HG03460 (cell line): ENCODE results near the gene CNN2.

Experiments
- ATAC-seq: cut with Tn5 transposase; IDR thresholded peaks from one replicate; pipeline ENCODE4 v1.9.1; 2021; ENCODE audit not compliant: unreplicated experiment

Gene CNN2

DNA sequence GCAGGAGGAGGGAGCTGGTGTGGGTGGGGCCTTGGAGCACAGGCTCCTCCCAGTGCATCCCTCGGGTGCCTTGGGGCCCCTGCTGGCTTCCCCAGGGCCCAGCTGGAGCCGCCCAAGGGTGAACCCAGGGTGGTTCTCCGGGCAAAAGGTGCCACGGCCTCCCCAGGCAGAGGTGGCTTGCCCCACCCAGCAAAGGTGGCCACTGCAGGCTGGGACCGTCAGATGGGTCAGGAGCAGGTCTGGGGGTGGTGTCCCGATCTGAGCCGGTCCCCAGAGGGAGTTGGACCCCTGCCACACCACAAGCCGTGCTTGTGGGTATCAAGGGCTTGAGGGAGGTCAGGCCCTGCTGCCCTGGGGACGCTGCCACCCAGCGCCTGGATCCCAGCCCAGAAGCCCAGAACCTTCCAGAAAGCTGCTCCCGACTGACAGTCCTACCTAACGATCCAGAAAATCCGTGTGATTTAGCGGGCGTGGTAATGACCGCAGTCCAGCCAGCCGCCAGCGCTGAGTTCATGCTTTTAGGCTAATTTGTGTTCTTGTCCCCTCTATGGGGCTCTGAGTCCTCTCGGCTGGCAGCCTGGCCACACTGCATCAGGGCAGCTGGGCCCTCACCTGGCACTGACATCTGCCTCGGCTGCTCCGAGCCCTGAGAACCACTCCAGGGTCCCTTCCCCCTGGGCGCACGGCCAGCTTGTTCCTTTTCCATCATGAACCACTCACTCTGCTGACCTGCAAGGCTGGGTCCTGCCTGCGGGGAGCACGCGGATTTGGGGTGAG is 31.2 kb upstream of the CNN2 start:
- ATAC-seq, result no peak

- ATAC-seq, result no peak
Measured at GRCh38 chr19:996051-996838, 30.2 kb upstream of the CNN2 start.

DNA sequence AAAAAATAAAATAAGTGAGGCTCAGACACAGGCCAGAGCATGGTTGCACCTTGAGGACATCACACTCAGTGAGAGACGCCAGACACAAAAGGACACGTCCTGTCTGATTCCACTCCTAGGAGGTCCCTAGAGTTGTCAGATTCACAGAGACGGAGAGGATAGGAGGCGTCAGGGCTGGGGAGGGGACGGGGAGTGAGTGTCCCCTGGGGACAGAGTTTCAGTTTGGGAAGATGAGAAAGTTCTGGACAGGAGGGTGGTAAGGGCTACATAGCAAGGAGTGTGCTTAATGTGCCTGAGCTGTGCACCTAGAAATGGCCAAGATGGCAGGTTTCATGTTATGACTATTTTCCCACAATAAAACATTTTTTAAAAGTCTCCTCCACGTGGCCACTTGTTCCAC is 28.3 kb upstream of the CNN2 start:
- no peak for ATAC-seq

- no peak for ATAC-seq
Measured at GRCh38 chr19:999379-999719, 27.1 kb upstream of the CNN2 start.

- no peak for ATAC-seq
Measured at GRCh38 chr19:1000095-1000494, 26.3 kb upstream of the CNN2 start, which contains the start of gene GRIN3B. TSS of gene GRIN3B (plus strand) at chr19:1000419. CDS start at chr19:1000438, 19 bp downstream.

DNA sequence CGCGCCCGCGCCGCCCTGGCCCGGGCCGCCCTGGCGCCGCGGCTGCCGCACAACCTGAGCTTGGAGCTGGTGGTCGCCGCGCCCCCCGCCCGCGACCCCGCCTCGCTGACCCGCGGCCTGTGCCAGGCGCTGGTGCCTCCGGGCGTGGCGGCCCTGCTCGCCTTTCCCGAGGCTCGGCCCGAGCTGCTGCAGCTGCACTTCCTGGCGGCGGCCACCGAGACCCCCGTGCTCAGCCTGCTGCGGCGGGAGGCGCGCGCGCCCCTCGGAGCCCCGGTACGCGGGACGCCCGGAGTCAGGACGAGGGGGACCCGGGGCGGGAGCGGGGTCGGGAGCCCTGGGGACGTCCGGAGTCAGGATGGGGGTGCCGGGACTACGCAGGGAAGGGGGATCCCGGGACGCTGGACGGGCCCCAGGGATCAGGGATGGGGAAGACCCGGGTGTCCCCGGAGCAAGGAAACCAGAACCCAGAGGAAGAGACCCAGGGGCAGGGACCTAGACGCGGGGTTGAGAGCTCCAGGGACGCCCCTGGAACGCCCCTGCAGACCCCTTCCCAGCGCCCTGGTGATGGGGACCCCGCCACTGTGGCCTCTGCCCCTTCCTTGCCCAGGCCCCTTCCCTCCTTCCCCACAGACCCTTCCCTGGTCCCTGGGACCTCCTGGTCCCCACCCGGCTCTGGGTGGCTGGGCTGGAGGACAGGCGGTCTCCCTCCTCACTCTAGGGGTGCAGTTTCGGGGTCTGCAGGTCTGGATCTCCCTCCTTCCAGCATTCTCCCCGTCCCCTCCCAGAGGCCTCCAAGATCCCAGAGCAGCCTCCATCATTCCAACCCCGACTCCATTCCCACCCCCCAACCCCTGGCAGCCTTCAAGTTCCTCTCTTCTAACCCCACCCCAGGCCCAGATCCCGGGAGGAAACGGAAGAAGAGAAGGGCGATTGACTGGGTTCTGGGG is 25.5 kb upstream of the CNN2 start:
- ATAC-seq, result no peak

DNA sequence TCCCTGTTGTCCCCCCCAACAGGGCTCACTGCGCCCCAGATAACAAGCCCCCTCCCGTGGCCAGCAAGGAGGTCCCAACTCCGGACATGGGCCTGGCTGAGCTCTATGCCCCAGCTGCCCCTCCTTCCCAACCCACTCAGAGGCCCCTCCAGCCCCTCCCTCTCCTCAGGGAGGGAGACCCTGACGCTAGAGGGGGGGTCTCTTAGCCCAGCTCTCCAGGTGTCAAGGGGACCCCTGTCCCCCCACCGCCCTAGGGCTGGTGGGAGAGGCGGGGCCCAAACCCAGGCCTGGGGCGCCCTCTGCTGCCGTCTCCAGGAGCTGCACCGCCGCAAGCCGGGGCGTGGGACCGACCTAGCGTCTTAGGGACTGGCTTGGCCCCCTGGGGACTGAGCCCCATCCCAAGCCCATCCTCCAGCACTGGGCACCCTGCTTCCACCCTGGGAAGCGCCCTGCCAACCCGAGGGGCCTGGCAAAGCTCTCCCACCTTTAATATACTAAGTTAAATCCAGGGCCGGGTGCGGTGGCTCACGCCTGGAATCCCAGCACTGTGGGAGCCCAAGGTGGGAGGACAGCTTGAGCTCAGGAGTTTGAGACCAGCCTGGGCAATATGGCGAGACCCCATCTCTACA is 24.8 kb upstream of the CNN2 start:
- ATAC-seq, result no peak

GRCh38 chr19:1002600-1002999 is 23.8 kb upstream of the CNN2 start:
- no peak for ATAC-seq

DNA sequence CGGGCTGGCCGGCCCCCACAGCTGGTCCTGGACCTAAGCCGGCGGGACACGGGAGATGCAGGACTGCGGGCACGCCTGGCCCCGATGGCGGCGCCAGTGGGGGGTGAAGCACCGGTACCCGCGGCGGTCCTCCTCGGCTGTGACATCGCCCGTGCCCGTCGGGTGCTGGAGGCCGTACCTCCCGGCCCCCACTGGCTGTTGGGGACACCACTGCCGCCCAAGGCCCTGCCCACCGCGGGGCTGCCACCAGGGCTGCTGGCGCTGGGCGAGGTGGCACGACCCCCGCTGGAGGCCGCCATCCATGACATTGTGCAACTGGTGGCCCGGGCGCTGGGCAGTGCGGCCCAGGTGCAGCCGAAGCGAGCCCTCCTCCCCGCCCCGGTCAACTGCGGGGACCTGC is 23.1 kb upstream of the CNN2 start:
- ATAC-seq, result no peak

DNA sequence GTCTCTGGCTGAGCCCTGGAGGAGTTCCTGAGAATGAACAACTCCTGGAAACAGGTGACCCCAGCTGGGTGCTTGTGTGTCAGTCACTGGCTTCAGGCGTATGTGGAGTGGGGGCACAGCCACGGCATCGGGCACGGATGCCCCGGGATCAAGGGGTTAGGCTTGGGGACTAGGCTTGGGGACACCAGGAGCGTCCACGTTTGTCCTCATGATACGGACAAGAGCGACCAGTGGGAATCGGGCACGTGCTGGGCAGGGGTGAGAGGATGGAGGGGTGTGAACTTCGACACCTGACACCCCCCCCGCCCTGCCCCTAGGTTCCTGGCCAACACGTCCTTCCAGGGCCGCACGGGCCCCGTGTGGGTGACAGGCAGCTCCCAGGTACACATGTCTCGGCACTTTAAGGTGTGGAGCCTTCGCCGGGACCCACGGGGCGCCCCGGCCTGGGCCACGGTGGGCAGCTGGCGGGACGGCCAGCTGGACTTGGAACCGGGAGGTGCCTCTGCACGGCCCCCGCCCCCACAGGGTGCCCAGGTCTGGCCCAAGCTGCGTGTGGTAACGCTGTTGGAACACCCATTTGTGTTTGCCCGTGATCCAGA is 22.1 kb upstream of the CNN2 start:
- no peak for ATAC-seq

GRCh38 chr19:1004803-1005664 is 21.4 kb upstream of the CNN2 start:
- ATAC-seq, result no peak

DNA sequence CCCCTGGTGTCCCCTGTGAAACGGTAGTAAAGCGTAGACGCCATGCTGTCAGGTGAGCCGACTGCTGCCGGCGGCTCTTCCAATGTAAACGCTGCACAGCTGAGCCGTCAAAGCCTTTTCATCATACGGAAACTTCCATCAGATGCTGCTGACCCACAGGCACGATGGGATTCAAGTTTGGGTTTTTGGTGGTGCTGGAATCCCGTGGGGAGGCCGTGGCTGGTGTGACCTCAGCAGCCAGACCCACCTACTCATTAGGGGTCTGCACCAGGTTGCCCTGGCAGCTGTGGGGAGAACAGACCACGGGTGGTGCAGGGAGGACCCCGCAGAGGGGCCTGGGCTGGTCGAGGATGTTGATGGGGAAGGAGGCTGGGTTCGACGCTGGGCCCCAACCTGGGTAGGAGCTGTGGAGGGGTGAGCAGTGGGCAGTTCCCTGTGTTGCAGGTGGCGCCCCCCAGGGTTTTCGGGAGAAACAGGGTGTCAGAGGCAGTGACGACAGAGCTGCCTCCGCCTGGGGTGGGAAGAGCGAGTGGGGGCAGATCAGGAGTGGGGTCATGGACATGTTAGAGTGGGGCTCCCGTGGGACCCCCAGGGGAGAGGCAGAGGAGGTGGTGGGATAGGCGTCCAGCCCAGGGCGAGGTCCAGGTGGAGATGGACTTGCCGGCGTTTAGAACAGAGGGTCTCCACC is 19.6 kb upstream of the CNN2 start:
- no peak for ATAC-seq

DNA sequence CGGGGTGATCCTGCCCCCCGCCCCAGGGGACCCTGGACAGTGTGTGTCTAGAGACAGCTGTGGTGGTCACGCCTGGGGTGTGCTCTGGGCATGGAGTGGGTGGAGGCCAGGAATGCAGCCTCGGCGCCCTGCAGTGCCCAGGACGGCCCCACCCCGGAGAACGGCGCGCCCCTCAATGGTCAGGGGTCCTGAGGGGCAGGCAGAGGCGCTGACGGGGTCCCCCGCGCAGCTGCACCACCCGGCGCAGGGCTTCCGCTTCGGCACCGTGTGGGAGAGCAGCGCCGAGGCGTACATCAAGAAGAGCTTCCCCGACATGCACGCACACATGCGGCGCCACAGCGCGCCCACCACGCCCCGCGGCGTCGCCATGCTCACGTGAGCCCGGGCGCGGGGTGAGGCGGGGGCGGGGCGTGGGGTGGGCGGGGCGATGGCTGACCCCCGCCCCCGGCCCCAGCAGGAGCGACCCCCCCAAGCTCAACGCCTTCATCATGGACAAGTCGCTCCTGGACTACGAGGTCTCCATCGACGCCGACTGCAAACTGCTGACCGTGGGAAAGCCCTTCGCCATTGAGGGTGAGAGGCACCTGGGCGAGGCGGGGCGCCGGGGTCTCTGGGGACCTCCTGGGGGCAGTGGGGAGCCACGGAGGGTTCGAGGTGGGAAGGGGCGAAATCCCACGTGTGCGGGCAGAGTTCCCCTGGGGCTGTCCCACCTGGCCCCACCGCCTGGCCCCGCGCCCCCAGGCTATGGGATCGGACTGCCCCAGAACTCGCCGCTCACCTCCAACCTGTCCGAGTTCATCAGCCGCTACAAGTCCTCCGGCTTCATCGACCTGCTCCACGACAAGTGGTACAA is 18.8 kb upstream of the CNN2 start:
- no peak for ATAC-seq

- ATAC-seq, result no peak
Measured at GRCh38 chr19:1008268-1009040, 18.0 kb upstream of the CNN2 start.

DNA sequence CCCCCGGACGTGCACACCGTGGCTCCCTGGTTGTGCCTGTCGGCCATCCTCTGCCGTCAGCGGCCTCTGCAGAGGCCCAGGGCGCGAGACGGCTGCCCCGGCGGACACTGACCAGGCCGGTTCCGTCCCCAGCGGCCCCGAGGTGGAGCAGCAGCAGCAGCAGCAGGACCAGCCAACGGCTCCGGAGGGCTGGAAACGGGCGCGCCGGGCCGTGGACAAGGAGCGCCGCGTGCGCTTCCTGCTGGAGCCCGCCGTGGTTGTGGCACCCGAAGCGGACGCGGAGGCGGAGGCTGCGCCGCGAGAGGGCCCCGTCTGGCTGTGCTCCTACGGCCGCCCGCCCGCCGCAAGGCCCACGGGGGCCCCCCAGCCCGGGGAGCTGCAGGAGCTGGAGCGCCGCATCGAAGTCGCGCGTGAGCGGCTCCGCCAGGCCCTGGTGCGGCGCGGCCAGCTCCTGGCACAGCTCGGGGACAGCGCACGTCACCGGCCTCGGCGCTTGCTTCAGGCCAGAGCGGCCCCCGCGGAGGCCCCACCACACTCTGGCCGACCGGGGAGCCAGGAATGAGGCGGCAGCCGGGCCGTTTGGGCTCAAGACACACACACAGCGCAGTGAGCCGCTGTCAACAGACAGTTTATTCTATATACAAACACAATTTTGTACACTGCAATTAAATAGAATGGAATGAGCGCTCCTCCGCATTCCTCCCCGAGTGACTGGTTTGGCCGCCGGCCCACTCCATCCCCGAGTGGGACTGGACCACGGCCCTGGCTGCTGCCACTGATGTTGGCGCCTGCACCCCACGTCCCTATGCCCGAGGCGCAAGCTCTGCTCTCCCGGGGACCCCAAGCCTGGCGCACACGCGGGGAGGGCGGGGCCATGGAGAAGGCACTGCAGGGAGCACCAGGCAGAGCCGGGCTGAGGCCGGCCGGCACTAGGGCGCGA is 17.1 kb upstream of the CNN2 start:
- ATAC-seq, result no peak

DNA sequence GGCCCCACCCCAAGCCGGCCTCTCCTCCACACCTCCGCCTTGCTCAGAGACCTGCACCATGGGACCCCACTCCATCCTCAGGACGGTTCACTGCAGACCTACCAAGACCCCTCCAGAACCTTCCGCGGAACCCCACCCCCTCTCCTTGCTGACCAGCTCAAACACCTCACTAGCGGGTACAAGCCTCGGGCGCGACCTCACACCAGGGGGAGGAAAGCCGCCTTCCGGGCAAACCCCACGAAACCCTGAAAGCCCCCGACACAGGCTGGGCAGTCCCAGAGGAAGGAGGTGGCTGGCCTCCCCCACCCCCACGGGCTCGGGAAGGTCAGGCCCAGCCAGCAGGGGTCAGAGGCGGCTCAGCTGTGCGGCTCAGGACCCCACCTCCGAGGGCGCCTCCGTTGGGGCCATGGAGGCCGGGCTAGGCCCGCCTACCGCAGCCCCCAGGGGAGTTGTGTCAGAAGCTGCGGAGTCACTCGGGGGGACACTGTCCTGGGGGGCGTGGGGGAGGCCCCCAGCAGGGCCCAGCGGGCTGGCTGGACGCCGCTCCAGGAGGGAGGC is 16.3 kb upstream of the CNN2 start:
- no peak for ATAC-seq
